ENCODE measurements around the gene PCDHGA9.

DNA sequence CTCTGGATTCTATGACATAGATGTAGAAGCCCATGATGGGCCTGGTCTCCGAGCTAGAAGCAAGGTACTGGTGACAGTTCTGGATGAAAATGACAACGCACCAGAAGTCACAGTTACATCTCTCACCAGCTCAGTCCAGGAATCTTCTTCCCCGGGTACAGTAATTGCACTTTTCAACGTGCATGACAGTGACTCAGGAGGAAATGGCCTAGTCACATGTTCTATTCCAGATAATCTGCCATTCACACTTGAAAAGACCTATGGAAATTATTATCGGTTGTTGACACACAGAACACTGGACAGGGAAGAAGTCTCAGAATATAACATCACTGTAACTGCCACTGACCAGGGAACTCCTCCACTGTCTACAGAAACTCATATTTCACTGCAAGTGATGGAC lies 46.4 kb upstream of the PCDHGA9 start:
- TF ChIP-seq EZH2 (IDR thresholded peaks at IDR 0.05; ENCODE audit: insufficient read depth, low read length) = no peak
- TF ChIP-seq, protein P1, sequence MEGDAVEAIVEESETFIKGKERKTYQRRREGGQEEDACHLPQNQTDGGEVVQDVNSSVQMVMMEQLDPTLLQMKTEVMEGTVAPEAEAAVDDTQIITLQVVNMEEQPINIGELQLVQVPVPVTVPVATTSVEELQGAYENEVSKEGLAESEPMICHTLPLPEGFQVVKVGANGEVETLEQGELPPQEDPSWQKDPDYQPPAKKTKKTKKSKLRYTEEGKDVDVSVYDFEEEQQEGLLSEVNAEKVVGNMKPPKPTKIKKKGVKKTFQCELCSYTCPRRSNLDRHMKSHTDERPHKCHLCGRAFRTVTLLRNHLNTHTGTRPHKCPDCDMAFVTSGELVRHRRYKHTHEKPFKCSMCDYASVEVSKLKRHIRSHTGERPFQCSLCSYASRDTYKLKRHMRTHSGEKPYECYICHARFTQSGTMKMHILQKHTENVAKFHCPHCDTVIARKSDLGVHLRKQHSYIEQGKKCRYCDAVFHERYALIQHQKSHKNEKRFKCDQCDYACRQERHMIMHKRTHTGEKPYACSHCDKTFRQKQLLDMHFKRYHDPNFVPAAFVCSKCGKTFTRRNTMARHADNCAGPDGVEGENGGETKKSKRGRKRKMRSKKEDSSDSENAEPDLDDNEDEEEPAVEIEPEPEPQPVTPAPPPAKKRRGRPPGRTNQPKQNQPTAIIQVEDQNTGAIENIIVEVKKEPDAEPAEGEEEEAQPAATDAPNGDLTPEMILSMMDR (IDR thresholded peaks at IDR 0.05; ENCODE audit: insufficient read depth, low read depth, low read length) = no peak

Data from astrocyte (in vitro differentiated cells and primary cell).